ENCODE results near the gene ACSS1. TPM values are rescaled to one million over a fixed set of nuclear protein-coding genes. Genes with fewer than 3 reads are reported as not detected.

The ACSS1 gene
- total and polyA plus RNA-seq, 2 of the 8 experiments (the other 6 are each of a cell fraction or from before 2014, with no cell fraction given): 2.6 to 3.4 TPM

- no peak overlapping the region for H3K23ac ChIP-seq (ENCODE audit: insufficient read length)
- FAIRE-seq: no peak
- H3K27me3 ChIP-seq (replicated peaks in 1 of 4; ENCODE audit: control insufficient read depth in 3 of 4, extremely low read depth in 1 of 4, insufficient read depth in 3 of 4, low read length in 3 of 4): no peaks in the 10 kb centered on the region
- no peak overlapping the region for H2BK5ac ChIP-seq (ENCODE audit: low read depth, low read length)
- no peak overlapping the region for H4K91ac ChIP-seq (replicated peaks; ENCODE audit: insufficient read length, low read length)
- H3K79me2 ChIP-seq (ENCODE audit: control insufficient read depth in 1 of 2, insufficient read depth in 2 of 2, low read length in 2 of 2): no peaks in the 10 kb centered on the region
- no peak for DNase-seq (ENCODE audit: low read depth in 1 of 2, low spot score in 2 of 2)
- H3K4me2 ChIP-seq (ENCODE audit: insufficient read depth in 1 of 2, low read depth in 2 of 2, low read length in 2 of 2): no peak overlapping the region
- peaks cover 3 to 4% of the 10 kb centered on the region in 2 experiments; a peak in 2 of 4 replicates for H3K9me3 ChIP-seq (ENCODE audit: insufficient read depth in 2 of 2, low read depth in 1 of 2, low read length in 1 of 2)
- no peak overlapping the region for H3K4ac ChIP-seq (replicated peaks; ENCODE audit: insufficient read length, low read depth, low read length)
- H3K23me2 ChIP-seq (ENCODE audit: low read depth, low read length): no peaks in the 10 kb centered on the region
- H3K27ac ChIP-seq (ENCODE audit: low read depth, low read length): no peak overlapping the region
- no peak overlapping the region for H3K56ac ChIP-seq (replicated peaks; ENCODE audit: insufficient read length, low read depth, low read length)
- no peak overlapping the region for H3K18ac ChIP-seq (ENCODE audit: extremely low read depth, low read length)
- H3K4me1 ChIP-seq (replicated peaks in 1 of 4; ENCODE audit: control insufficient read depth in 3 of 4, insufficient read depth in 4 of 4, low read length in 3 of 4): no peaks in the 10 kb centered on the region
- no peak overlapping the region for H2AK5ac ChIP-seq (ENCODE audit: low read depth, low read length)
- H2BK120ac ChIP-seq (replicated peaks; ENCODE audit: low read depth, low read length): no peak overlapping the region
- H3K4me3 ChIP-seq (ENCODE audit: extremely low read depth in 1 of 4, insufficient read depth in 2 of 4, low read depth in 3 of 4, low read length in 4 of 4): no peak overlapping the region
- H2BK12ac ChIP-seq (ENCODE audit: low read depth, low read length): no peak overlapping the region
- no peak overlapping the region for H3K9ac ChIP-seq (replicated peaks in 1 of 4; ENCODE audit: extremely low read depth in 1 of 4, low read depth in 3 of 4, low read length in 3 of 4)
- ChIA-PET CTCF (ENCODE audit: partially characterized antibody) (no interaction called here), POLR2A (ENCODE audit: partially characterized antibody) (no interaction called here)
- H2BK15ac ChIP-seq (ENCODE audit: low read length): no peak overlapping the region
- H3K14ac ChIP-seq (ENCODE audit: insufficient read length): no peak overlapping the region
- no peaks in the 10 kb centered on the region for H3K79me1 ChIP-seq (ENCODE audit: low read depth, low read length)
- no peak overlapping the region for H2BK20ac ChIP-seq (ENCODE audit: low read length)
- no peak overlapping the region for H4K5ac ChIP-seq (ENCODE audit: insufficient read length, low read depth, low read length)
- no peak overlapping the region for H4K8ac ChIP-seq (ENCODE audit: extremely low read depth, insufficient read depth, low read length)
- 100% methylated on average over 3 of the region's 3 CpGs; no CpG with 5 or more reads in 1 of the 2 experiments for WGBS, 2 experiments (ENCODE audit: extremely low coverage in 1 of 2, insufficient coverage in 1 of 2, insufficient read length in 1 of 2, insufficient replicate concordance in 2 of 2, low coverage in 1 of 2, low lambda C conversion rate in 2 of 2, missing lambda C conversion rate in 1 of 2)
- H4K20me1 ChIP-seq (replicated peaks in 1 of 2; ENCODE audit: control insufficient read depth in 1 of 2, insufficient read depth in 2 of 2, low read length in 2 of 2): no peaks in the 10 kb centered on the region
- H3K36me3 ChIP-seq (ENCODE audit: control insufficient read depth in 2 of 4, insufficient read depth in 4 of 4, low read length in 3 of 4): no peaks in the 10 kb centered on the region
- H2AFZ ChIP-seq (ENCODE audit: low read length): no peak overlapping the region
- no peak for TF ChIP-seq SIN3A (conservative IDR thresholded peaks at IDR 0.05 in 1 of 2, IDR thresholded peaks at IDR 0.05 in 1 of 2; ENCODE audit: low read depth in 1 of 2, low read length in 2 of 2)
- TF ChIP-seq RAD21 (IDR thresholded peaks at IDR 0.05 in 1 of 2, conservative IDR thresholded peaks at IDR 0.05 in 1 of 2; ENCODE audit: low read depth in 2 of 2, low read length in 2 of 2): no peak
- TF ChIP-seq FOSL1 (IDR thresholded peaks at IDR 0.05; ENCODE audit: insufficient read depth, low read depth, low read length): no peak
- TF ChIP-seq NRF1 (IDR thresholded peaks at IDR 0.05; ENCODE audit: low read depth, low read length): no peak
- TF ChIP-seq TAF7 (optimal IDR thresholded peaks at IDR 0.05; ENCODE audit: borderline replicate concordance, low read depth, low read length): no peak
- no peak for TF ChIP-seq CTCF (IDR thresholded peaks at IDR 0.05; ENCODE audit: control extremely low read depth in 1 of 3, insufficient read depth in 1 of 3, low read depth in 1 of 3, low read length in 3 of 3)
- no peak for TF ChIP-seq SAP30 (IDR thresholded peaks at IDR 0.05; ENCODE audit: insufficient read depth, insufficient replicate concordance, low read length)
- no peak for TF ChIP-seq KDM4A (IDR thresholded peaks at IDR 0.05; ENCODE audit: low read depth, low read length, severe bottlenecking)
- no peak for TF ChIP-seq POLR2AphosphoS5 (IDR thresholded peaks at IDR 0.05; ENCODE audit: low read depth, low read length)
- no peak for TF ChIP-seq POU5F1 (IDR thresholded peaks at IDR 0.05; ENCODE audit: low read depth, low read length)
- no peak for TF ChIP-seq CHD1 (IDR thresholded peaks at IDR 0.05; ENCODE audit: low read depth, low read length)
Observed at GRCh38 chr20:25103526-25103925, 45.6 kb upstream of the ACSS1 start.
